GM13976 (cell line): ENCODE results near the gene MTARC2.
"Not testable (repeated sequence)": the region's sequence is repeated elsewhere in the genome, so short reads cannot be mapped to it uniquely, and the experiment has no call there.

Experiments used
- DNase-seq: peaks from one replicate; pipeline ENCODE4 v3.0.0; 2012; ENCODE audit warnings: low spot score
- in situ Hi-C: fragments of 300-500 bp; cut with MboI; formaldehyde crosslinking; loops from one replicate; pipeline ENCODE4 v1.12.0; 2022; ENCODE audit warnings: low sequenced_read_pairs, mixed read lengths, inconsistent platforms; ENCODE audit not compliant: unreplicated experiment
- TF ChIP-seq, protein P1 (sequence below): IDR thresholded peaks from 2 replicates; pipeline ENCODE4 v1.5.1; 2012; ENCODE audit warnings: borderline replicate concordance, mild to moderate bottlenecking; ENCODE audit not compliant: insufficient read depth; ENCODE audit errors: extremely low read depth, missing control alignments, control extremely low read depth

MTARC2 gene

DNA sequence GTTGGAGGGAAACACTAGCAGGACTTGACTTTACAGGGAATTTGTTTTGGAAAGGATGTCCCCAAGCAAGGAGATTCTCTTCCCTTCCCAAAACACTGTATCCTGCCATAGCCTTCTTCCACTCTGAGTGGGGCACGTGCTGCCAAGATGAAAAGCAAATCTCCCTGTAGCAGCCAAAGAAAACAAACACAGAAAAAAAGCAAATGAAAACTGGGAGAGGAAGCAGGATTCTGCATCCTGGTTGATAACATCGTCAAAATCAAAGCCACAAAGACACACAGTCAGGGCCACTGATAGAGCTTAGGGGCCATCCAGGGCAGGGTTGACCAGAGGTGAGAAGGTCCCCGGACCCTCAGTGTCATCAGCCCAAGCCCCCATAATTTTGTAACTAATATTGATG, 16.0 kb upstream of the MTARC2 start:
- in situ Hi-C loops = loop anchor here (10.0 kb wide), 1 partner anchor 47 kb away; no protein-coding TSS in a partner anchor
- no peak for DNase-seq
- TF ChIP-seq, protein P1, sequence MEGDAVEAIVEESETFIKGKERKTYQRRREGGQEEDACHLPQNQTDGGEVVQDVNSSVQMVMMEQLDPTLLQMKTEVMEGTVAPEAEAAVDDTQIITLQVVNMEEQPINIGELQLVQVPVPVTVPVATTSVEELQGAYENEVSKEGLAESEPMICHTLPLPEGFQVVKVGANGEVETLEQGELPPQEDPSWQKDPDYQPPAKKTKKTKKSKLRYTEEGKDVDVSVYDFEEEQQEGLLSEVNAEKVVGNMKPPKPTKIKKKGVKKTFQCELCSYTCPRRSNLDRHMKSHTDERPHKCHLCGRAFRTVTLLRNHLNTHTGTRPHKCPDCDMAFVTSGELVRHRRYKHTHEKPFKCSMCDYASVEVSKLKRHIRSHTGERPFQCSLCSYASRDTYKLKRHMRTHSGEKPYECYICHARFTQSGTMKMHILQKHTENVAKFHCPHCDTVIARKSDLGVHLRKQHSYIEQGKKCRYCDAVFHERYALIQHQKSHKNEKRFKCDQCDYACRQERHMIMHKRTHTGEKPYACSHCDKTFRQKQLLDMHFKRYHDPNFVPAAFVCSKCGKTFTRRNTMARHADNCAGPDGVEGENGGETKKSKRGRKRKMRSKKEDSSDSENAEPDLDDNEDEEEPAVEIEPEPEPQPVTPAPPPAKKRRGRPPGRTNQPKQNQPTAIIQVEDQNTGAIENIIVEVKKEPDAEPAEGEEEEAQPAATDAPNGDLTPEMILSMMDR = no peak

DNA sequence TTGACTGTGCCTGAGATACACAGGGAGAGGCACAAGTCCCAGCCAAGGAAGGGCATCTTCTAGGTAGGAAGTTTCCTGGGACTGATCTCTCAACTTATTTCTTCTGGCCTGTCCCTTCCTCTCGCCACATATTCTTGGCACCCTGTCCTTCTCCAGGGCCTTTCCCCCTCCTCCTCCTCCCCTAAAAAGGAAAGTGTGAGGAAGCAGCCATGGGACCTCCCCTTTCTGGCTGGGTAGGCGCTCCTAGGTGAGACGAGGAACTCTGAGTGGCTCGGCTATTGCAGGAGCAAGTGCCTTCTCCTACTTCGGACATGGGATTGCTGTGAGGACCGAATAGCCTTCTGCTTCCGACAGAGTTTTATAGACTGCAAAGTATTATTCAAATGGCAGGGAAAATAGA, 15.5 kb upstream of the MTARC2 start:
- in situ Hi-C loops = loop anchor here (10.0 kb wide), 1 partner anchor 48 kb away; no protein-coding TSS in a partner anchor
- TF ChIP-seq, protein P1 = no peak
- no peak for DNase-seq

DNA sequence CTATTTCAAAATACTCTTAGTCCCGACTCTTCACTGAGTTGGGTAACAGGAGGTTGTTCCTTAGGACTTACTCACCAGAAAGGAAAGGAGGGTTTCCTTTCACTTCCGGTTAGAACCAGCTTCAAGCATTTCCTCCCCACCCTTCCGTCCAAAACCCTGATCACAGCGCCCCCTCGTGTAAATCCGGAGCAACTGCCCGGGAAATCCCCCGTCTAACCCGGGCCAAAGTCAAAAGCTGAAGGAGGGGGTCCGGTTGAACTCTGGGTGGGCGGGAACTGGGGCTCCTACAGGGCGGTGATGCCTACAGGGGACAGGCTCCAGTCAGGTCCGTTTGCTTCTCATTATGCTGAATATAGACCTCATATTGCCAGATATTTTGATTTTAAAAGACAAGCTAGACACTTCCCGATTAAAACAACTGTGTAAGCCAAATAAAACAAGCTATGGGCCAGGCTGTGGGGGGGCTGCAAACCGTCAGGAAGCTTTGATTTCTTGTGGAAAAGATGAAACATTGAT, 15.0 kb upstream of the MTARC2 start:
- TF ChIP-seq, protein P1 = peak; percentile 74
- in situ Hi-C loops = loop anchor here (10.0 kb wide), 1 partner anchor 48 kb away; no protein-coding TSS in a partner anchor
- DNase-seq = peak; percentile 78

DNA sequence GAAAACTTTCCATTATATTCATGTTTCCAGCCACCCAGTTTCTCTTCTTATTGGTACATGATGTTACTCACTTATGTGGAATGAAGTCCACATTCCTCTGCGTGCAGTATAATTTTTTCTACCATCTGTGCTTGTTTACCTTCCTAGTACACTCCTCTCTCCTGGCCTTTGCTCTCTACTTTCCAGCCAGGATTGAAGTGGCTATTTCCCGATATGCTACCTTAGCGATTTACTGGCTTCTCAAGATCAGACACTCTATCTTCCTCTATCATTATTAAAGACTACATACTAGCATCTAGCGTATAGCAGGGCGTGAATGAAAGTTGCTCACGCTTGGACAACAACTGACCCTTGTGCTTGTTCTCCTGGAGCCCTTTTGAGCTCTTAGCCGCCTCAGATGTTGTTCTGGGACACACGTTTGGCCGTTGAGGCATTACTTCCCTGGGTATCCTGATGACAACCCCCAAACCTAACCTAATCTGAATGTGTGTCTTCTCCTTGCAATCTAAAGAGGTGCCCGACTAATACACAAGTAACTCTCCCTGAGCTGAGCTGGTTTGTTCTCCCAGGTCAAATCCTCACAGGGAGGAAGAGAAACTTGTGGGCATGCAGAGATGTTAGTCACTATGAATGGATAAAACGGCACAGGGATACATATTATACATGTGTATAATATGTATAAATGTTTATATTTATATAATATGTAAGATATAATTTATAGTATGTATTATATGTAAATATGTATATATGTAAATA, 13.4 kb upstream of the MTARC2 start:
- in situ Hi-C loops = loop anchor here (10.0 kb wide), 1 partner anchor 50 kb away; no protein-coding TSS in a partner anchor
- TF ChIP-seq, protein P1 = no peak
- DNase-seq = no peak

DNA sequence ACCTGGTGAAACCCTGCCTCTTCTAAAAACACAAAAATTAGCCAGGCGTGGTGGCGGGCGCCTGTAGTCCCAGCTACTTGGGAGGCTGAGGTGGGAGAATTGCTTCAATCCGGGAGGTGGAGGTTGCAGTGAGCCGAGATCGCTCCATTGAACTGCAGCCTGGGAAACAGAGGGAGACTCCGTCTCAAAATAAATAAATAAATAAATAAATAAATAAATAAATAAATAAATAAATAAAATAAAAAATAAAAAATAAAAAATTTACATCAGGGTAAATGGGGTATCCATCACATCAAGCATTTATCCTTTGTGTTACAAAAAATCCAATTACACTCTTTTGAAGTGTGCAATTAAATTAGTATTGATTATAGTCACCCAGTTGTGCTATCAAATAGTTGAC, 11.8 kb upstream of the MTARC2 start:
- in situ Hi-C loops = loop anchor here (10.0 kb wide), 1 partner anchor 51 kb away; no protein-coding TSS in a partner anchor
- not testable (repeated sequence) for DNase-seq

DNA sequence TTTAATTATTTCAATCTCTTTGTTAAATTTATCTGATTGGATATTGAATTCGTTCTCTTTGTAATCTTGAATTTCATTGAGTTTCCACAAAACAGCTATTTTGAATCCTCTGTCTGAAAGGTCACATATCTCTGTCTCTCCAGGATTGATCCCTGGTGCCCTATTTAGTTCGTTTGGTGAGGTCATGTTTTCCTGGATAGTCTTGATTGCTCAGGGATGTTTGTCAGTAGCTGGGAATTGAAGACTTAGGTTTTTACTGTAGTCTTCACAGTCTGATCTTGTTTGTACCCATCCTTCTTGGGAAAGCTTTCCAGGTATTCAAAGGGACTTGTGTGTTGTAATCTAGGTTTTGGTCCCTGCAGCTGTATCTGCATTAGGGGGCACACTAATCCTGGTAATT, 6.8 kb upstream of the MTARC2 start:
- TF ChIP-seq, protein P1 = no peak
- no peak for DNase-seq
- in situ Hi-C loops = no loop called here

DNA sequence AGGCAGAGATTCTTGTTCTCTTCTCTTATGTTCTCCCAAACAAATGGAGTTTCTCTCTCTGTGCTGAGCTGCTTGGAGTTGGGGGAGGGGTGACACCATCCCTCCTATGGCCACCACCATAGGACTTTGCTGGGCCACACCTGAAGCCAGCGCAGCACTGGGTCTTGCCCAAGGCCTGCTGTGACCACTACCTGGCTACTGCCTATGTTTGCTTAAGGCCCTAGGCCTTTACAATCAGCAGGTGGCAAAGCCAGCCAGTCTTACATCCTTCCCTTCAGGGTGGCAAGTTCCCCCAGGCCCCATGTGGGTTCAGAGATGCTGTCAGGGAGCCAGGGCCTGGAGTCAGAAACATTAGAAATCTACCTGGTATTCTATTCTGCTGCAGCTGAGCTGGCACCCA, 6.3 kb upstream of the MTARC2 start:
- TF ChIP-seq, protein P1 = no peak
- no peak for DNase-seq
- in situ Hi-C loops = no loop called here
